ENCODE results near the gene NAPSA. TPM values are rescaled to one million over a fixed set of nuclear protein-coding genes. Genes with fewer than 3 reads are reported as not detected.

The NAPSA gene
- 0.25 and 0.26 TPM in 2 replicates for polyA plus RNA-seq (2013)

GRCh38 chr19:50365434-50366306 is at the start of gene NAPSA:
NAPSA (minus strand) TSS chr19:50365639; CDS start chr19:50365621, 18 bp downstream.
- no peak within 1 kb of the TSS for H2BK5ac ChIP-seq (ENCODE audit: low read depth, low read length, poor library complexity)
- H3K4me2 ChIP-seq (ENCODE audit: low read length) = no peak within 1 kb of the TSS
- H4K8ac ChIP-seq (ENCODE audit: low read depth, low read length) = no peak within 1 kb of the TSS
- H2AFZ ChIP-seq (ENCODE audit: insufficient read depth, low read length, poor library complexity) = no peak within 1 kb of the TSS
- no peak within 1 kb of the TSS for H3K27ac ChIP-seq (ENCODE audit: low read depth, low read length)
- no peak within 1 kb of the TSS for H4K12ac ChIP-seq (ENCODE audit: low read depth, low read length)
- DNase-seq = no peak
- no peaks in the 10 kb centered on the region for H3K9me3 ChIP-seq (ENCODE audit: insufficient read depth, low read depth, low read length)
- WGBS (ENCODE audit: extremely low coverage, insufficient coverage, insufficient read length) = no CpG with 5 or more reads among the region's 11 CpGs
- H3K4me1 ChIP-seq (ENCODE audit: control insufficient read depth in 1 of 2, insufficient read depth in 2 of 2, low read length in 2 of 2) = no peaks in the 10 kb centered on the region
- H2AK5ac ChIP-seq (ENCODE audit: low read length) = no peak within 1 kb of the TSS
- no peak within 1 kb of the TSS for H3K9ac ChIP-seq (ENCODE audit: low read length)
- no peak within 1 kb of the TSS for H3K4ac ChIP-seq (ENCODE audit: low read depth, low read length)
- H3K18ac ChIP-seq (ENCODE audit: low read length) = no peak within 1 kb of the TSS
- no peak within 1 kb of the TSS for H3K14ac ChIP-seq (ENCODE audit: low read length)
- no peak within 1 kb of the TSS for H2BK12ac ChIP-seq (ENCODE audit: low read length)
- no peak within 1 kb of the TSS for H2BK120ac ChIP-seq (ENCODE audit: insufficient read depth, low read length, poor library complexity)
- peaks cover 2% of the 10 kb centered on the region for H3K79me2 ChIP-seq (ENCODE audit: control insufficient read depth, insufficient read depth, low read length, poor library complexity)
- H3K79me1 ChIP-seq (ENCODE audit: low read length) = peaks cover 2% of the 10 kb centered on the region
- H3K4me3 ChIP-seq (ENCODE audit: low read depth, low read length) = no peak within 1 kb of the TSS
- H3K36me3 ChIP-seq (ENCODE audit: control insufficient read depth in 1 of 2, insufficient read depth in 2 of 2, low read length in 2 of 2) = no peaks in the 10 kb centered on the region
- H3K23ac ChIP-seq (ENCODE audit: low read length) = no peak within 1 kb of the TSS
- H4K91ac ChIP-seq (ENCODE audit: low read depth, low read length) = no peak within 1 kb of the TSS
- H3K27me3 ChIP-seq (ENCODE audit: insufficient read depth, low read length) = no peaks in the 10 kb centered on the region

DNA sequence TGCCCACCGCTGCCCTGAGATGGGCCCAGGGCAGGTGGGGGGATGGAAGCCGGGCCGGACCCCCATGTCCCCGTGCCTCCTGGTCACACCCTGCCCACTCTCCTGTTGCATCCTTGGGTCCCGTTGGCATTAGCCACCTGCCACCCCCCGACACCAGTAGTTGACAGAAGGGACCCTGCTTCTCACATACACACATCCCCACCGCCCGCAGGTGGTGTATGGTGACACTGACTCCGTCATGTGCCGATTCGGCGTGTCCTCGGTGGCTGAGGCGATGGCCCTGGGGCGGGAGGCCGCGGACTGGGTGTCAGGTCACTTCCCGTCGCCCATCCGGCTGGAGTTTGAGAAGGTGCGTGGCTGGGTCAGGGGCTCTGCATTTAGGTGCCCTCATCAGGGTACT is 48.1 kb upstream of the NAPSA start:
- Histone ChIP-seq H2BK5ac (ENCODE audit: low read depth, low read length, poor library complexity) (no peak overlapping the region), H3K27ac (ENCODE audit: low read depth, low read length) (no peak overlapping the region), H3K79me1 (ENCODE audit: low read length) (no peaks in the 10 kb centered on the region), H2BK12ac (ENCODE audit: low read length) (no peak overlapping the region), H2AFZ (ENCODE audit: insufficient read depth, low read length, poor library complexity) (no peak overlapping the region), H3K18ac (ENCODE audit: low read length) (no peak overlapping the region), H3K9ac (ENCODE audit: low read length) (no peak overlapping the region), H3K23ac (ENCODE audit: low read length) (no peak overlapping the region), H4K8ac (ENCODE audit: low read depth, low read length) (no peak overlapping the region), H3K36me3 (ENCODE audit: control insufficient read depth in 1 of 2, insufficient read depth in 2 of 2, low read length in 2 of 2) (peaks cover 31 to 38% of the 10 kb centered on the region in 2 experiments), H4K12ac (ENCODE audit: low read depth, low read length) (no peak overlapping the region), H2AK5ac (ENCODE audit: low read length) (no peak overlapping the region), H4K91ac (ENCODE audit: low read depth, low read length) (no peak overlapping the region), H3K14ac (ENCODE audit: low read length) (no peak overlapping the region), H3K4ac (ENCODE audit: low read depth, low read length) (no peak overlapping the region), H3K4me2 (ENCODE audit: low read length) (no peak overlapping the region), H3K4me3 (ENCODE audit: low read depth, low read length) (no peak overlapping the region), H2BK120ac (ENCODE audit: insufficient read depth, low read length, poor library complexity) (no peak overlapping the region), H3K4me1 (ENCODE audit: control insufficient read depth in 1 of 2, insufficient read depth in 2 of 2, low read length in 2 of 2) (no peaks in the 10 kb centered on the region), H3K9me3 (ENCODE audit: insufficient read depth, low read depth, low read length) (peaks cover 3% of the 10 kb centered on the region), H3K79me2 (ENCODE audit: control insufficient read depth, insufficient read depth, low read length, poor library complexity) (no peaks in the 10 kb centered on the region), H3K27me3 (ENCODE audit: insufficient read depth, low read length) (no peaks in the 10 kb centered on the region)
- no CpG with 5 or more reads among the region's 21 CpGs for WGBS (ENCODE audit: extremely low coverage, insufficient coverage, insufficient read length)
- DNase-seq = no peak

DNA sequence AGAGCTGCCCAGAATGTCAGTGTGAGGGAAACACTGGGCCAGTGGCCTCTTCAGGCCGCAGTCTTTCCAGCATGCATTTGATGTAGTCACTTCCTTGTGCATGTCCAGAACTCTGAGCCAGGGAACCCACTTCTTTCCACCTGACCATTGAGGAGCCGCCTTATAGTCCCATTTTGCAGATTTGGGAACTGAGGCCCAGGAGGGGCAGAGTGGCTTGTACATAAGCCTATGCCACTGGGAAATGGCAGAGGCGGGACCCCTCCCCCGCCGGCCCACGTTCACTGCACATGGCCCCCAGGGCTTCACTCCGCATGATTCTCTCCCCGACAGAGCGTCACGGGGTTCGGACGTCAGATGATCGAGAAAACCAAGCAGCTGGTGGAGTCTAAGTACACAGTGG is 47.7 kb upstream of the NAPSA start:
- no peak overlapping the region for H4K12ac ChIP-seq (ENCODE audit: low read depth, low read length)
- no peak overlapping the region for H3K4ac ChIP-seq (ENCODE audit: low read depth, low read length)
- H3K36me3 ChIP-seq (ENCODE audit: control insufficient read depth in 1 of 2, insufficient read depth in 2 of 2, low read length in 2 of 2) = peaks cover 34 to 39% of the 10 kb centered on the region in 2 experiments
- H3K4me3 ChIP-seq (ENCODE audit: low read depth, low read length) = no peak overlapping the region
- peaks cover 3% of the 10 kb centered on the region for H3K9me3 ChIP-seq (ENCODE audit: insufficient read depth, low read depth, low read length)
- H3K79me2 ChIP-seq (ENCODE audit: control insufficient read depth, insufficient read depth, low read length, poor library complexity) = no peaks in the 10 kb centered on the region
- H3K18ac ChIP-seq (ENCODE audit: low read length) = no peak overlapping the region
- H2AFZ ChIP-seq (ENCODE audit: insufficient read depth, low read length, poor library complexity) = no peak overlapping the region
- no peak overlapping the region for H2BK5ac ChIP-seq (ENCODE audit: low read depth, low read length, poor library complexity)
- no peak overlapping the region for H3K23ac ChIP-seq (ENCODE audit: low read length)
- no peak for DNase-seq
- no peaks in the 10 kb centered on the region for H3K27me3 ChIP-seq (ENCODE audit: insufficient read depth, low read length)
- H3K14ac ChIP-seq (ENCODE audit: low read length) = no peak overlapping the region
- no peak overlapping the region for H2BK12ac ChIP-seq (ENCODE audit: low read length)
- no peak overlapping the region for H4K8ac ChIP-seq (ENCODE audit: low read depth, low read length)
- H3K4me2 ChIP-seq (ENCODE audit: low read length) = no peak overlapping the region
- no peaks in the 10 kb centered on the region for H3K79me1 ChIP-seq (ENCODE audit: low read length)
- H2AK5ac ChIP-seq (ENCODE audit: low read length) = no peak overlapping the region
- H3K4me1 ChIP-seq (ENCODE audit: control insufficient read depth in 1 of 2, insufficient read depth in 2 of 2, low read length in 2 of 2) = no peaks in the 10 kb centered on the region
- no peak overlapping the region for H4K91ac ChIP-seq (ENCODE audit: low read depth, low read length)
- H3K27ac ChIP-seq (ENCODE audit: low read depth, low read length) = no peak overlapping the region
- no peak overlapping the region for H2BK120ac ChIP-seq (ENCODE audit: insufficient read depth, low read length, poor library complexity)
- WGBS (ENCODE audit: extremely low coverage, insufficient coverage, insufficient read length) = no CpG with 5 or more reads among the region's 13 CpGs
- H3K9ac ChIP-seq (ENCODE audit: low read length) = no peak overlapping the region

- Histone ChIP-seq H2BK12ac (ENCODE audit: low read length) (no peak overlapping the region), H3K4ac (ENCODE audit: low read depth, low read length) (no peak overlapping the region), H3K4me2 (ENCODE audit: low read length) (no peak overlapping the region), H2AK5ac (ENCODE audit: low read length) (no peak overlapping the region), H2BK120ac (ENCODE audit: insufficient read depth, low read length, poor library complexity) (no peak overlapping the region), H3K27ac (ENCODE audit: low read depth, low read length) (no peak overlapping the region), H2AFZ (ENCODE audit: insufficient read depth, low read length, poor library complexity) (no peak overlapping the region), H3K18ac (ENCODE audit: low read length) (no peak overlapping the region), H3K14ac (ENCODE audit: low read length) (no peak overlapping the region), H3K27me3 (ENCODE audit: insufficient read depth, low read length) (no peaks in the 10 kb centered on the region), H3K4me3 (ENCODE audit: low read depth, low read length) (no peak overlapping the region), H3K79me1 (ENCODE audit: low read length) (no peaks in the 10 kb centered on the region), H3K9ac (ENCODE audit: low read length) (no peak overlapping the region), H4K91ac (ENCODE audit: low read depth, low read length) (no peak overlapping the region), H3K36me3 (ENCODE audit: control insufficient read depth in 1 of 2, insufficient read depth in 2 of 2, low read length in 2 of 2) (peaks cover 34 to 42% of the 10 kb centered on the region in 2 experiments), H2BK5ac (ENCODE audit: low read depth, low read length, poor library complexity) (no peak overlapping the region), H3K23ac (ENCODE audit: low read length) (no peak overlapping the region), H3K9me3 (ENCODE audit: insufficient read depth, low read depth, low read length) (peaks cover 1% of the 10 kb centered on the region), H3K4me1 (ENCODE audit: control insufficient read depth in 1 of 2, insufficient read depth in 2 of 2, low read length in 2 of 2) (no peaks in the 10 kb centered on the region), H4K12ac (ENCODE audit: low read depth, low read length) (no peak overlapping the region), H3K79me2 (ENCODE audit: control insufficient read depth, insufficient read depth, low read length, poor library complexity) (no peaks in the 10 kb centered on the region), H4K8ac (ENCODE audit: low read depth, low read length) (no peak overlapping the region)
- no CpG with 5 or more reads among the region's 2 CpGs for WGBS (ENCODE audit: extremely low coverage, insufficient coverage, insufficient read length)
- no peak for DNase-seq
Measured at GRCh38 chr19:50412419-50412818, 47.0 kb upstream of the NAPSA start.

Measured in trophoblast cell (in vitro differentiated cells and primary cell).